ENCODE results near the gene EIPR1.

The EIPR1 gene

GRCh38 chr2:3176071-3176868 is 201.3 kb downstream of the EIPR1 start:
- no peak for DNase-seq (ENCODE audit: low spot score)
- in situ Hi-C loops (cut with MboI; ENCODE audit: low sequenced_read_pairs, unreplicated experiment) = no loop called here
- TF ChIP-seq CTCF (IDR thresholded peaks at IDR 0.05; ENCODE audit: borderline replicate concordance, control extremely low read depth, extremely low read depth, insufficient read depth, missing control alignments) = no peak

- in situ Hi-C loops (cut with MboI; ENCODE audit: low sequenced_read_pairs, unreplicated experiment) = no loop called here
- TF ChIP-seq CTCF (IDR thresholded peaks at IDR 0.05; ENCODE audit: borderline replicate concordance, control extremely low read depth, extremely low read depth, insufficient read depth, missing control alignments) = no peak
- no peak for DNase-seq (ENCODE audit: low spot score)
These were observed 202.1 kb downstream of the EIPR1 start for GRCh38 chr2:3175568-3175955.

- DNase-seq (ENCODE audit: low spot score) = no peak
- in situ Hi-C loops (cut with MboI; ENCODE audit: low sequenced_read_pairs, unreplicated experiment) = no loop called here
- no peak for TF ChIP-seq CTCF (IDR thresholded peaks at IDR 0.05; ENCODE audit: borderline replicate concordance, control extremely low read depth, extremely low read depth, insufficient read depth, missing control alignments)
These were observed 202.7 kb downstream of the EIPR1 start for GRCh38 chr2:3174626-3175567.

- DNase-seq (ENCODE audit: low spot score) = no peak
- in situ Hi-C loops (cut with MboI; ENCODE audit: low sequenced_read_pairs, unreplicated experiment) = no loop called here
- no peak for TF ChIP-seq CTCF (IDR thresholded peaks at IDR 0.05; ENCODE audit: borderline replicate concordance, control extremely low read depth, extremely low read depth, insufficient read depth, missing control alignments)
These were observed 204.6 kb downstream of the EIPR1 start for GRCh38 chr2:3173031-3173430.

- in situ Hi-C loops (cut with MboI; ENCODE audit: low sequenced_read_pairs, unreplicated experiment) = no loop called here
- DNase-seq (ENCODE audit: low spot score) = no peak
- no peak for TF ChIP-seq CTCF (IDR thresholded peaks at IDR 0.05; ENCODE audit: borderline replicate concordance, control extremely low read depth, extremely low read depth, insufficient read depth, missing control alignments)
These were observed 205.2 kb downstream of the EIPR1 start for GRCh38 chr2:3172265-3172935.

- no peak for DNase-seq (ENCODE audit: low spot score)
- in situ Hi-C loops (cut with MboI; ENCODE audit: low sequenced_read_pairs, unreplicated experiment) = no loop called here
- no peak for TF ChIP-seq CTCF (IDR thresholded peaks at IDR 0.05; ENCODE audit: borderline replicate concordance, control extremely low read depth, extremely low read depth, insufficient read depth, missing control alignments)
These were observed 205.9 kb downstream of the EIPR1 start for GRCh38 chr2:3171564-3172264.

Data from GM13976 (cell line).